ENCODE measurements around the gene GPR12. TPM values are rescaled to one million over a fixed set of nuclear protein-coding genes. Genes with fewer than 3 reads are reported as not detected.

The GPR12 gene
- total RNA-seq, 2 donors from 2014 or later: 0.05 TPM; not detected in 1

DNA sequence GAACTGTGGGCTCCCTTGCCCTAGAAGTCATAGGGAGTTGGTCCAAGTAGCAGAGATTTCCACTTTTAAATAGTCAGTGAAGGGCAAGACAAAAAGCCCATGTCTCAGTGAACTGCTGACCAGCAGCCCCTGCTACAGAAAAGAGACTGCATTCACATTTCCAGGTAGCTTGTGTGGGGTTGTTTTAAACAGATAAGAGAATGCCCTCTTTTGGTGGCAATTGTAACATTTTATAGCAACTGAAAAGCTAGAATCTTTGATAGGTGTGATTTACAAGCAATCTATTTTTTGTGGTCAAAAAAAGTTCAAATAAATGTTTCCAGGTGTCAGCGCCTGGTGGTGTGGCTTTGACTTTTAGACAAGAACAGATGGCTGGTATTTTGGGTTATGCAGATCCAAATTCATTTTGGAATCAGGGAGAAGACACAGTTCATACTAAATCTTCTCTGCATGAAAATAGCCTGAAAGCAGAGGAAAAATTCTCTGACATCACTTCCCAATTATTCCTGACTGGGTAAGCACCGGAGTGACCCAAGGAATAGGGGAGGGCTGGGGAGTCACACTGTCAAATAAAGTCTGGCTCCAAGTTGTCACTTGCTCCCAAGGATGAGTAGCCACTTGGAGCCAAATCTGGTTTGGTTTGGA, 26.2 kb upstream of the GPR12 start:
- TF ChIP-seq CTCF (IDR thresholded peaks at IDR 0.05): no peak
- no peak for TF ChIP-seq POLR2A (IDR thresholded peaks at IDR 0.05)
- no peak for TF ChIP-seq POLR2AphosphoS5 (IDR thresholded peaks at IDR 0.05)
- H3K4me1 ChIP-seq (replicated peaks): no peaks in the 10 kb centered on the region
- no peak for DNase-seq (ENCODE audit: low spot score)
- no peaks in the 10 kb centered on the region for H3K9me3 ChIP-seq
- no peaks in the 10 kb centered on the region for H3K27me3 ChIP-seq (replicated peaks; ENCODE audit: insufficient read depth)
- 80% methylated on average over 2 of the region's 2 CpGs for WGBS
- intact Hi-C loops (cut with DNase I): no loop called here
- H3K4me3 ChIP-seq: no peak overlapping the region
- no peak overlapping the region for H3K27ac ChIP-seq
- no peaks in the 10 kb centered on the region for H3K36me3 ChIP-seq

GRCh38 chr13:26785838-26786630, 25.4 kb upstream of the GPR12 start:
- Histone ChIP-seq H3K36me3 (no peaks in the 10 kb centered on the region), H3K27me3 (replicated peaks; ENCODE audit: insufficient read depth) (peaks cover 4% of the 10 kb centered on the region), H3K4me1 (replicated peaks) (no peaks in the 10 kb centered on the region), H3K4me3 (no peak overlapping the region), H3K9me3 (no peaks in the 10 kb centered on the region), H3K27ac (no peak overlapping the region)
- TF ChIP-seq POLR2A (IDR thresholded peaks at IDR 0.05) (no peak), CTCF (IDR thresholded peaks at IDR 0.05) (no peak), POLR2AphosphoS5 (IDR thresholded peaks at IDR 0.05) (no peak)
- 25% methylated on average over 17 of the region's 17 CpGs for WGBS
- intact Hi-C loops (cut with DNase I): no loop called here
- no peak for DNase-seq (ENCODE audit: low spot score)

DNA sequence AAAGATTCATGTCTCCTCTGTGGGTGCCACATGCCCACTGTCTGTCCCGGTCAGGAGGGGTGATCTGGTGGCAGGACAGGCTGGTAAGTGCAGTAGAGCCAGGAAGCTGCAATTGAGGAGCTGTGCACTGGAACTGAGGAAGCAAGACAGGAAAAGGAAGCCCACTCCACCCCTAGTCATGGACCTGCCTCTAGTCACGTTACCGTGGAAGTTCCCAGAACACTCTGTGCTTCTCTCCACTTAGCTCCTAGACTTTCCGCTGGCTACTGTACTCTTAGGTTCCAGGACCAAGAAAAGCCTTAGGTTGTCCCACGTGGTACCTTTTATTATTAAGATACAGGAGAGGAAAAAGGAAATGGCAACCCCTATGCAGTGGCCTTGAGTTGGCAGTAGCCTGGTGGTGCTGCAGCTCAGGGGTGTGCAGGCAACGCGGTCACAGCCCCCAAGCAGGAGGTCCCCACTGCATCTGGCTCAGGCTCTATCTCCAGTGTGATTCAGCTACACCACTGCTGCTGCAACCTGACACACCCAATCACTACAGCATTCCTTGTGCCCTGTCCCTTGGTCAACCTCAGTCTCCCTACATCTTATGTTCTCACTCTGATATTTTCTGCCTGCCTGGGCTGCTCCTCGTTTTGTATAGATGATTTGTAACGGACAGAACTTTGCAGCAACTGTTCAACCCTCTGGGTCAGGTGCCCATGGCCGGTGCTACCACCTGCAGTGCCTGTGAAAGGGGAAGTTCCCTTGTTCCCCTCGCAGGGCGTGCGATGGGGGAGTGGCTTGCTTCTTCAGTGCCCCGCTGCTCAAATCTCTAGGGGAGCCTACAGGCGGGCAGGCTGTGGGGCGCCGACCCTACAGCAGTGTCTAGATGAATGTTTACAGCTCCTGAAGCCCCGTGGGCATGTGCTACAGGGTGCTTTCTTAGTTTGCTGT, 24.4 kb upstream of the GPR12 start:
- Histone ChIP-seq H3K9me3 (no peaks in the 10 kb centered on the region), H3K27me3 (replicated peaks; ENCODE audit: insufficient read depth) (peaks cover 4% of the 10 kb centered on the region), H3K27ac (no peak overlapping the region), H3K36me3 (no peaks in the 10 kb centered on the region), H3K4me1 (replicated peaks) (no peaks in the 10 kb centered on the region), H3K4me3 (no peak overlapping the region)
- TF ChIP-seq POLR2AphosphoS5 (IDR thresholded peaks at IDR 0.05) (no peak), CTCF (IDR thresholded peaks at IDR 0.05) (no peak), POLR2A (IDR thresholded peaks at IDR 0.05) (no peak)
- 35% methylated on average over 18 of the region's 18 CpGs for WGBS
- intact Hi-C loops (cut with DNase I): no loop called here
- DNase-seq (ENCODE audit: low spot score): no peak

DNA sequence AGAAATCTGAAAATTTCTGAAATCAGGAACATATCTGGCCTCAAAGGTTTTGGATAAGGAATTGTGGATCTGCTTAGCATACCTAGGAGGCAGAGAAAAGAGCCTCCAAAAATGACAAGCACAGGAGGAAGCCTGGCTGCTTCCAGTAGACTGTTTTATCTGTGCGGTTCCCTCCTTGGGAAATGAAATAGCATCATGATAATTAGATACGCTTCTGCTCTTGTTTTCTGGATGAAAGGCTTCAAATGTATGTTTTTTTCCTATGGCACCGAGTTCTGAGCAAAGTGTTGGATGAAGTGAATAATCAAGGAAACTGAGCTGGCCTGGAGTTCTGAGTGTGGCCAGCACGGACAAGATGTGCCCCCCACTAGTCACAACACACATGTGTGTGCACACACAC, 19.8 kb upstream of the GPR12 start:
- H3K27me3 ChIP-seq (replicated peaks; ENCODE audit: insufficient read depth): peaks cover 4% of the 10 kb centered on the region
- intact Hi-C loops (cut with DNase I): no loop called here
- H3K4me1 ChIP-seq (replicated peaks): no peaks in the 10 kb centered on the region
- 88% methylated on average over 4 of the region's 4 CpGs for WGBS
- H3K4me3 ChIP-seq: no peak overlapping the region
- no peak overlapping the region for H3K27ac ChIP-seq
- DNase-seq (ENCODE audit: low spot score): no peak
- H3K9me3 ChIP-seq: no peaks in the 10 kb centered on the region
- no peak for TF ChIP-seq POLR2AphosphoS5 (IDR thresholded peaks at IDR 0.05)
- TF ChIP-seq CTCF (IDR thresholded peaks at IDR 0.05): no peak
- no peaks in the 10 kb centered on the region for H3K36me3 ChIP-seq
